ENCODE measurements around the gene PSMD4.

The PSMD4 gene

GRCh38 chr1:151309811-151310323 is 55.3 kb downstream of the PSMD4 start:
- no peak for DNase-seq

DNA sequence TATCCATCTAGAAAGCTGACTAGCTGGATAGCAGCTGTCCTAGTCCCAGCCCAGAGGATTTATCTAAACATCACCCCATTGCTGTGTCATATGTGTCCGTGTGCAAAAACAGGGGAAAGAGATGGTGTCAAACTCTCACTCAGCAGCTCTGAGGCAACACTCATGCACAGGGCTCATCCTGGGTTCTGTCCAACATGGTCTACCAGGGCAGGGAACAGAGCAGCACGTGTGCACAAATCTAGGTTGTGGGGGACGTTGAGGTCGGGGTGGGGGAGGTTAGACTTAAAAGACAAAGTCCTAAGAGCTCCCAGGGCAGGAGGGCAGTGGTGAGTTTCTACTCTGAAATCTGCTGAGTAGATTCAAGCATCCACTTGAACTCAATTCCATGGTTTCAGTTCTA is 56.5 kb downstream of the PSMD4 start:
- DNase-seq: no peak

DNA sequence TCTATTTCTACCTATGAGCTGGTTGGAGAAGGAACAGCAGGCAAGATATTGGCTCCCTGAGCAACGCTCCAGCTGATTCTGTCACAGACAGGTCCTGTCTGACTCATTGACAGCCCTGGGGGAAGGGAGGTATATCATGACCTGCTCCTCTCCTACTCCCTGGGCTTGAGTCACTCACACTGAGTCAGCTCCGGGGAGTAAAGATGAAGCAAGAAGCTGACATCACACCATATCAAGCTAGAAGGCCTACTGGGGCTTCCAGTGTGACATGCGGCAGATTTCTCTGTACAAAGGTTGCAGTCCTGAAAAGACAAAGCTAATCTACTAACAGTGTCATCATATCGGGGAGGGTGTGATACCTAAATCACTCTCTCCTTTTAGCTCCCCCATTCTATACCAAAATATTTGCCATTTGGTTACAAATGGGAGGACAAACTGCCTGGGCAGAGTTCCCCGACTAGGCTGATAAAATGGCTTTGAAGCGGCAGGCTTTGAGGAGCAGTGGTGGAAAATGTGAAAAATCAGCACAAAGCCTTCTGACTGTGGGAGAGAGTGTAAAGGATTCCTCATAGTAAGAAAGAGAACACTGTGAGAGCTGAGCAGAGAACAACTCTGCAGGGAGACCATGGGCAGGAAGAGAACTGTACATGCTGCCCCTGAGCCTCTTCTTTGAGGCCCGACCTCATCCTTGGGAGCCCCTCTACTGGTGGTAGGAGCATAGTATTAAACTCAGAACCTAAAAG is 57.2 kb downstream of the PSMD4 start:
- no peak for DNase-seq

DNA sequence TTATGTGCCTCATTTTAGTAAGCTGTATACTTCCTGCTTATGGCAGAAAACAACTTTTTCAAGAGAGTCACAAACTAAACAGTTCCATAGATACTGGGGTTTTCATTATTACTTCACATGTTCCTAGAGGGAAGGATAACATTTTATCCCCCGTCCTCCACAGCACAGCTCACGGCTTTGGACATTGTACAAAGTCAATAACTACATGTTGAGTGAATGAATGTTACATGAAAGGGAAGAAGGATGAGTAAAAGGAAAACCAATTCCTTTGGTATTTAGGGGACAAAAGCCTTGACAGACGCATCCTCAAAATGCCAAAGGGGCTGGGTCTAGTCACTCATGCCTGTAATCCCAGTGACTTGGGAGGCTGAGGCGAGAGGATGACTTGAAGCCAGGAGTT is 57.9 kb downstream of the PSMD4 start:
- no peak for DNase-seq

DNA sequence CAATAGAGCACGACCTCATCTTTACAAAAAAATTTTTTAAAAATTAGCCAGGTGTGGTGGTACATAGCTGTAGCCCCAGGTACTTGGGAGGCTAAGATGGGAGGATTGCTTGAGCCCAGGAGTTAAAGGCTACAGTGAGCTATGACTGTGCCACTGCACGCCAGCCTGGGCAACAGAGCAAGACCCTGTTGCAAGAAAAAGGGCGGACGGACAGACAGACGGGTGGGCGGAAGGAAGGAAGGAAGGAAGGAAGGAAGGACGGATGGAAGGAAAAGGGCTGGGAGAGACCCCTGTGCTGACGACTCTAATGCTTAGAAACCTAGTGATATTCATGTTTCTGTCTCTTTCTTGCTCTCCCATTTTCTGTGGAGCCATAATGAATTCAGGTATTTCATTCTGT is 58.3 kb downstream of the PSMD4 start:
- DNase-seq: no peak

- DNase-seq: no peak
Observed at GRCh38 chr1:151313501-151313900, 59.0 kb downstream of the PSMD4 start.

DNA sequence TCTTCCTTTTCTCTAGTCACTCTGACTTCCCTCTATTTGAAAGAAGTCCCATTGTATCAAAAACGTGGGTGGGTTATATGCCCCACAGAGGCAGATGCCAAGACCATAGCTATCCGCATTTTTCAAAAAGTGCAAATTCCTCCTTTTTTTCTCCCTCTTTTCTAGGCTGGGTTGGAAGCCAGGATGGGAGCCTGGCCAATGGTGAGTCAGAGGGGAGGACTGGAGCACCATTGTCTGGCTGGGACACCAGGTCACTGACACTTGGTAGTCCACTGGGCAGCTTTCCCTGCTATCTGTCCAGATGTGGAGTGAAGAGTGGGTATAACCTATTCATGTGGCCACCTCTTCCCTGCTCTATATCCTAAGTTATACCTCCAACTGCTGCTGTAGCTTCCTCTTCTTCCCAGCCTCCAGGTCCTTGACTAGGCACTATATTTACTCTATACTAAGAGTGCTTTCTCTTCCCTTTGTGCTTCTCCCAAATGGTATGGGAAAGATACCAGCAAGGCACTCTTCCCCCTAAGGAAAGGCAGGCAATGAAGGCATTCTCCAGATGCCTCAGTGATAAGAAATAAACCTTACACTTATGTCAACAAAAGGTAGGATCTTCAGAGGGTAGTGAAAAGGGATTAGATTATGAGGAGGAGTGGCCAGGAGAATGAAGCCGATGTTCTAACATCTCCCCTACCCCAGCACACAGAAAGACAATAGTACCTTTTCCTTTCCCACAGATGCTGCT is 59.8 kb downstream of the PSMD4 start:
- DNase-seq: no peak

DNA sequence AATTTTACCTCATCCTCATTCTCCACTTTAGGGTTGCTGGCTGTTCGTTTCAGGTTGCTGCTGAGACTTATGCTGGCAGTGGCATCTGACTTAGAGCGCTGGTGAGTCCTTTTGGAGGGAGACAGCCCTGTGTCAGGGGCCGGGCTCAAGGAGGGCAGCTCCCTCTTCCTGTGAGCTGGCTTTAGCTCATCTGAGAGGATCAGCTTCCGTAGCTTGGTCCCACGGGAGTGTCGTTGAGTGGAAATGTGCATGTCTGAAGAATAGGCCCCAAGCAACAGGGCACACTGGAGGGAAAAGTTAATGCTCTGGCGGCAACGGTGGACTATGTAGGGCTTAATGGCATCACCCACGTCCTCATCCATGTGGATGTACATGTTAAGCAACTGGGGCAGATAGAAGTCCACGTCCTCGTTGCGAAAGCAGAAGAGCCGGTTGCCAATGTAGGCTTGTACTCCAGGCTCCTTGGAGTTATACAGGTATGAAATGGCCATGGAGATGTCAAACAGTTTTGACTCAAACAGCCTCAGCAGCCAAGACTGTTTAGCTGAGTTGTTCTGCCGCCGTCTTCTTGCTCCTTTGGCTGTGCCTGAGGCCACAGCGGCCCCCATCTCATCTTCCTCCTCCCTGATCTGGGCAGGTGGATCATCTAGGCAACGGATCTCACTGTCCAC is 61.2 kb downstream of the PSMD4 start:
- DNase-seq: no peak
